ENCODE measurements around the gene CENPP.

Gene CENPP

GRCh38 chr9:92632641-92633040 lies 306.9 kb downstream of the CENPP start:
- TF ChIP-seq CTCF (conservative IDR thresholded peaks at IDR 0.05; ENCODE audit: low read depth, low read length), result no peak
- DNase-seq (ENCODE audit: low read depth), result no peak
- H3K4me3 ChIP-seq (ENCODE audit: low read length), result no peak overlapping the region

DNA sequence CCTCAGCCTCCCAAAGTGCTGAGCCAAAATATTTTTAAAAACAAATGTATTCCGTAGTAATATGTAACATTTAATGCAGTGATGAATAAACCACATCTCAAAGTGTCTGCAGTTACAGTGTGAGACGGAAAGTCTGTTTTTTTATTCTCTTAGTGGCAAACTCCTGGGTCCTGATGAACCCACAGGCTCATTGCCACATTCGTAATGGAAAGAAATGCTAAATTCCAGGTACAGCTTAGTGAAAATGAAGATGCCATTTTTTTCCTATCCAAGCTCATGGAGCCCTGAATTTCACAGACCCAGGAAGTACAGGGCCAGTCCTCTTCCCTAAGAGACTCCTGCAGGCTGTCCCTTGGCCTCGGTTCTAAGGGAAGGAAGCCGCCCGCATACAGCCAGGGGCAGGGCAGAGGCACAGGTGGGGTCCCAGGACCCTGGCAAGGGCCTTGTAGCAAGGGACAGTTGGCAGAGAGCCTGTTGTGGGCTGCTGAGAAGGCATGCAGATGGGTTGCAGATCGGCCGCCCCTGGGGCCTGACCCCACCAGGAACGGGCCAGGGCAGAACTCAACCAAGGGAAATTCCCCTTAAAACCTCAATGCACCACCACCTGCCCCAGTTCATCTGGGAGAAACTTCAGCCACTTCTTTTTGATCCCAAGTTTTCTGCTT lies 308.0 kb downstream of the CENPP start:
- no peak for DNase-seq (ENCODE audit: low read depth)
- no peak for TF ChIP-seq CTCF (conservative IDR thresholded peaks at IDR 0.05; ENCODE audit: low read depth, low read length)
- H3K4me3 ChIP-seq (ENCODE audit: low read length), result no peak overlapping the region

DNA sequence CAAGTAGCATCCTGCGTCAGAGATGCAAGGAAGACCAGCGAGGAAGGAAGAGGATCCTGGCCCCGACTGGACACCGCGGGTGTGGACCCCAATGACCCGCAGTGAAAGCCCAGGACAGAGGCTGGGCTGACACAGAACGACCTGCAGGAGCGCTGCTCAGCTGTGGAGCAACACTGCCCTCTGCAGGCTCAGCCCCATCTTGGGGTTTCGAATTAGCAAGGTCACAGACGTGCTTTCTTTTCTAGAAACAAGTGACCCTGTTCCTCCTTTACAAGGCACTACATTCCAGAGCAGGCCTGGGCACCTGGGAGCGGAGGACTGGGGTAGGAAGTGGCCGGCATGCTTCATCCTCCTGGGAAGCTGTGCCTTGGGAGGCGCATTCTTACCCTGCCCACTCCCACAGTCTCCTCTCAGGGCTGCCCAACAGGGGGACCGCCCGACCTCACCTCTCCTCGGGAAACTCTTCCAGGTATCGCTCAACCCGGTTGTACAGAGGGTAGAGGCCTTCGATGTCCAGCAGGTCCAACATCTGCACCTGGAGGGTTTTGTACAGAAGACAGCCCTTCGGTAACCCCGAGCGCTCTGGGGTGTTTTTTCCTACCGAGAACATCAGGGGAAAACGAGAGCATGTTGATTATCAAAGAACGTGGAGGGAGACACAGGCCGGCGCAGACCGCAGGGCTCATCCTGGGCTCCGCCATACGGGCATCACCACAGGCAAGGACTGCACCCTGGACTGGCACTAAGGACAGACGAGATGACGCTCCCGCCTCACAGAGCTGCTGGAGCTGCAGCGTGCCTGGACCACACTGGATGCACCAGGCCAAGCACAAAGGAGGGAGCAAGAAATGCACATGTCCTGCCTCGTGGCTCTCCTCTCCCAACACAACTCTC lies 309.2 kb downstream of the CENPP start:
- TF ChIP-seq CTCF (conservative IDR thresholded peaks at IDR 0.05; ENCODE audit: low read depth, low read length), result peak; percentile 98
- H3K4me3 ChIP-seq (ENCODE audit: low read length), result no peak overlapping the region
- no peak for DNase-seq (ENCODE audit: low read depth)

DNA sequence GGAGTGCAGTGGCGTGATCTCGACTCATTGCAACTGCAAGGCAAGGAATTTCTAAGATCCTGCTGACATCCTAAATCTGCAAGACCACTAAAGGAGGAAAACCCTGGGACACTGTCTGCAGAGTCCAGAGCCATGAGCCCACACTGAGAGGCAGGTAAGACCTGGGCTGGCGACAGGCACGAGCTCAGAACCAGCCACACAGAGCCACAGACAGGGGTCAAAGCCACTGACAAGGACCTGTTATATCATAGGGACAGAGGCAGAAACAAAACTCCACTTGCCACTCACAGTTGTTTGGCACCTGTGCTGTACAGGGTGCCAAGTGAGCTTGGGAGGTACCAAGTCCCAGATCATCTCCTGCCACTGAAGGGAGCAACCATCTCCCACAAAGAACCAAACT lies 310.0 kb downstream of the CENPP start:
- no peak for DNase-seq (ENCODE audit: low read depth)

DNA sequence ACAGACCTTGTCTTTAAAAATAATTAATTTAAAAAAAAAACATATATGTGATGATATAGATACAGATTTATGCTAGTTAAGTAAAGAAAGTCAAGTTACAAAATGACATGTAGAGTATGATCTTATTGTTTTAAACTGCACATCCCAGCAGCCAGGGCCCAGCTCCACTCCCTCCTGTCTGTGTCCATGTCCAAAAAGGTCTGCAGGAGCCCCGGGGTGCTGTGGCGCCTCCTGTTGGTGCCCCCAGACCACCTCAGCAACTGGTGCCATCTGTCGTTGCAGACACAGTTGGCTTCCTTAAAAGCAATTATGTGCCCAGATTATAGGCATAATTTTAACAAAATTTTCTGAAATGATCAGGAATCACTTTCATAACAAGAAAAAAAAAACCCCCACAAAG lies 310.9 kb downstream of the CENPP start:
- no peak overlapping the region for H3K4me3 ChIP-seq (ENCODE audit: low read length)
- no peak for DNase-seq (ENCODE audit: low read depth)

More for the DNA sequence above, 310.0 kb downstream of the CENPP start:
- no peak for TF ChIP-seq CTCF (conservative IDR thresholded peaks at IDR 0.05; ENCODE audit: low read depth, low read length)
- H3K4me3 ChIP-seq (ENCODE audit: low read length), result no peak overlapping the region

DNA sequence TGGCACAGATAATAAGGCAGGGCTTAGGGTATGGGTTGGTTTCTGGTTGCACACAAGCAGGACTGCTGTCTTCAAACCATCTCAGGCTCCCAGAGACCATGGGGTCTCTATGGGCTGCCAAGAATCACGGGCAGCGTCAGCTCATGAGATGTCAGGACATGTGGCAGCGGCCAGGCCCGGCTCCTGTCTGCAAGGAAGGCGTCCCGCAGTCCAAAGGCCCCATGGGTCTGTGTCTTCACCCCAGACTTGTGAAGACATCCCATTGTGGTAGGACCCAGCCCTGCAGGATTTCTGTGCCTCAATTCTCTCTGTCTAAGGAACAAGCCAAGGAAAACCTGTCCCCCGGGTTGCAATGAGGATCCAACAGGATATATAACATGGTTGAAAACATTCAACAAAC lies 311.6 kb downstream of the CENPP start:
- H3K4me3 ChIP-seq (ENCODE audit: low read length), result no peak overlapping the region
- no peak for TF ChIP-seq CTCF (conservative IDR thresholded peaks at IDR 0.05; ENCODE audit: low read depth, low read length)
- DNase-seq (ENCODE audit: low read depth), result no peak

More for the DNA sequence above, 310.9 kb downstream of the CENPP start:
- peak; percentile 17 for TF ChIP-seq CTCF (conservative IDR thresholded peaks at IDR 0.05; ENCODE audit: low read depth, low read length)

Data from retinal pigment epithelial cell (primary cell).